GM12873 (cell line): ENCODE data around the gene FBXO38.

Experiments
- TF ChIP-seq, protein P1 (sequence below): IDR thresholded peaks from 2 replicates; pipeline ENCODE4 v1.5.1; 2012; ENCODE audit warnings: low read depth, mild to moderate bottlenecking, moderate library complexity, low read length, control low read depth; ENCODE audit not compliant: insufficient read depth; ENCODE audit errors: missing control alignments

FBXO38 gene

DNA sequence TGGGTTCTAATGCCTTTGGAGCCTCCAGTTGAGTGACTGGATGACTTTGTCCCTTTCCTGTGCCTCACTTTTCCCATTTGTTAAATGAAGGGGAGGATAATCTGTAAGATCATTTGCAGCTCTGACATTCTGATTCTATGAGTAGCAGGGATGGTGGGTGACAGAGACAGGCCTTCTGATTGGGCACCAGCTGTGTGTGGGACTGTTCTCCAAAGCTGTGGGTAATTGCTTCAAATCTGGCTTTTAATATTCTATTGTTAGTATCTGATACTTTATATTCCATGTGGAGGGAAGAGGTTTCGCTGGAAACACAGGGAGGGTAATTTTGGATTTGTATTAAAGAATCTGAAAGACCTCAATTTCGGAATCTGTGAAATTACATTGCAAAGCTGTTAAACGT lies 102.7 kb downstream of the FBXO38 start:
- TF ChIP-seq, protein P1, sequence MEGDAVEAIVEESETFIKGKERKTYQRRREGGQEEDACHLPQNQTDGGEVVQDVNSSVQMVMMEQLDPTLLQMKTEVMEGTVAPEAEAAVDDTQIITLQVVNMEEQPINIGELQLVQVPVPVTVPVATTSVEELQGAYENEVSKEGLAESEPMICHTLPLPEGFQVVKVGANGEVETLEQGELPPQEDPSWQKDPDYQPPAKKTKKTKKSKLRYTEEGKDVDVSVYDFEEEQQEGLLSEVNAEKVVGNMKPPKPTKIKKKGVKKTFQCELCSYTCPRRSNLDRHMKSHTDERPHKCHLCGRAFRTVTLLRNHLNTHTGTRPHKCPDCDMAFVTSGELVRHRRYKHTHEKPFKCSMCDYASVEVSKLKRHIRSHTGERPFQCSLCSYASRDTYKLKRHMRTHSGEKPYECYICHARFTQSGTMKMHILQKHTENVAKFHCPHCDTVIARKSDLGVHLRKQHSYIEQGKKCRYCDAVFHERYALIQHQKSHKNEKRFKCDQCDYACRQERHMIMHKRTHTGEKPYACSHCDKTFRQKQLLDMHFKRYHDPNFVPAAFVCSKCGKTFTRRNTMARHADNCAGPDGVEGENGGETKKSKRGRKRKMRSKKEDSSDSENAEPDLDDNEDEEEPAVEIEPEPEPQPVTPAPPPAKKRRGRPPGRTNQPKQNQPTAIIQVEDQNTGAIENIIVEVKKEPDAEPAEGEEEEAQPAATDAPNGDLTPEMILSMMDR = no peak

GRCh38 chr5:148488757-148489156 lies 105.0 kb downstream of the FBXO38 start:
- TF ChIP-seq, protein P1 = no peak

DNA sequence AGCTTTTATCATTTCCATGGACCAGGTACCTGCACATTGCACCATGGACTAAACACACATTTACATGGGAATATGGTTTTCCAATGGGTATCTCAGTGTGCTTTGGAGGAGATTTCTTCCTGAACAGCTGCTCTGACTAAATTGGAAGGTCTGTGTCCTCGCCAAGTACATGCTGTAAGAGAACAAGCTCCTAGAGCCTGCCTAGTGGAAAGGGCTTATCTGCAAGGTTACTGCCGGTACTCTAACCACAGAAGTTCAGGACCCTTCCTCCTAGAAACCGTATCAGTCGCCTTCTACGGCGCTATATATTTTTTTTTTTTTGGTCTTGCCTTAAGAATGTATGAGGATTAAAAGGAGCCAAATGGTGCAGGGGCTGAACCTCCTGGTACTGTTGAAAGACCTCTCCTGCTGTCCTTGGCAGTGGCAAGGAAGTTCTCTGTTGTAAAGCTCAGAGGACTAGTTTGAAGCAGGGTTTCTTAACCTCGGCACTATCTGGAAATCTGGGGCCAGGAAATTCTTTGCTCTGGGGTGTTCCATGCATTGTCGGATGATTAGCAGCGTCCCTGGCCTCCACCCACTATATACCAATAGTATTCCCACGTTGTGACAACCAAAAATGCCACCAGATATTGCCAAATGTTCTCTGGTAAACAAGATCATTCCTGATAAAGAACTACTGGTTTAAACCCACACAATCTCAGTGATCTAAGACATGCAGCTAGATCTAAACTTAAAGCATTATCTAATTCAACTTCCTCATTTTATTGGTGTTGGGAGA lies 107.4 kb downstream of the FBXO38 start:
- TF ChIP-seq, protein P1 = no peak

GRCh38 chr5:148491793-148492184 lies 108.0 kb downstream of the FBXO38 start:
- TF ChIP-seq, protein P1 = no peak

- TF ChIP-seq, protein P1 = no peak
These were observed 108.6 kb downstream of the FBXO38 start for GRCh38 chr5:148492351-148492750.
